ENCODE measurements around the gene NPHS1.

- TF ChIP-seq EZH2 (IDR thresholded peaks at IDR 0.05; ENCODE audit: insufficient read depth, poor library complexity, severe bottlenecking), result no peak
- no peak for TF ChIP-seq EZH2phosphoT487 (IDR thresholded peaks at IDR 0.05; ENCODE audit: insufficient read depth, low read depth)
These were observed 30.0 kb upstream of the NPHS1 start for GRCh38 chr19:35882114-35882832.
